GM12865 (cell line): ENCODE results near the gene PDHB.

Experiments
- DNase-seq: peaks from one replicate; pipeline ENCODE4 v3.0.0; 2010; ENCODE audit warnings: low read depth
- H3K4me3 ChIP-seq: 2 replicates; pipeline ENCODE4 v1.5.1; 2011; ENCODE audit warnings: mild to moderate bottlenecking, low read depth, low read length, control low read depth
- TF ChIP-seq, protein P1 (sequence below): IDR thresholded peaks from 2 replicates; pipeline ENCODE4 v1.5.1; 2011; ENCODE audit warnings: low read length, control low read depth, low read depth, inconsistent platforms; ENCODE audit not compliant: insufficient read depth; ENCODE audit errors: missing control alignments

Gene PDHB

DNA sequence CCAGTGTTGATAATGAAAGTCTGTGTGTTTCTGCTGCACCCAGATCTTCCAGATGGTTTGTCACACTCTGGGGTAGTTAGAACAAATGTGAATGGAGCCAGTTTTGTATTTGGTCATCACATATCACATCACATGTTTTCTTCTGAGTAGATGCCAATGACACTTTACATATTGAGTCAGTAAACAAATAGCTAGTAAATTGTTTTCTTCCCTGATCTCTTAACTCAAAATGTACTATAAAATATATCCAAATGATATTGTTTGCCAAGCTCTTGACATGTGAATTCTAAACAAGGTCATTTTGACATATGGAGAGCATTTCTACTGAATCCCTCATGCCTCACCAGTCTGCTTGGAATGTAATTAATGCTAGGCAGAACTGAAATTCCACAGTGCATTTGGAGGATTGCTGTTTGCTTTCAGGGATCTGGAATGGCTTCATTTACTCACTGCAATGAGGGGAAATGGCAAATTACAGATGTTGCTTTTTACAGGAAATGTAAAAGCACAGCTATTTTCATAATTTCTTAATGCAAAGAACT, 45.0 kb downstream of the PDHB start:
- H3K4me3 ChIP-seq, result no peak overlapping the region
- no peak for DNase-seq
- TF ChIP-seq, protein P1, sequence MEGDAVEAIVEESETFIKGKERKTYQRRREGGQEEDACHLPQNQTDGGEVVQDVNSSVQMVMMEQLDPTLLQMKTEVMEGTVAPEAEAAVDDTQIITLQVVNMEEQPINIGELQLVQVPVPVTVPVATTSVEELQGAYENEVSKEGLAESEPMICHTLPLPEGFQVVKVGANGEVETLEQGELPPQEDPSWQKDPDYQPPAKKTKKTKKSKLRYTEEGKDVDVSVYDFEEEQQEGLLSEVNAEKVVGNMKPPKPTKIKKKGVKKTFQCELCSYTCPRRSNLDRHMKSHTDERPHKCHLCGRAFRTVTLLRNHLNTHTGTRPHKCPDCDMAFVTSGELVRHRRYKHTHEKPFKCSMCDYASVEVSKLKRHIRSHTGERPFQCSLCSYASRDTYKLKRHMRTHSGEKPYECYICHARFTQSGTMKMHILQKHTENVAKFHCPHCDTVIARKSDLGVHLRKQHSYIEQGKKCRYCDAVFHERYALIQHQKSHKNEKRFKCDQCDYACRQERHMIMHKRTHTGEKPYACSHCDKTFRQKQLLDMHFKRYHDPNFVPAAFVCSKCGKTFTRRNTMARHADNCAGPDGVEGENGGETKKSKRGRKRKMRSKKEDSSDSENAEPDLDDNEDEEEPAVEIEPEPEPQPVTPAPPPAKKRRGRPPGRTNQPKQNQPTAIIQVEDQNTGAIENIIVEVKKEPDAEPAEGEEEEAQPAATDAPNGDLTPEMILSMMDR, result no peak

DNA sequence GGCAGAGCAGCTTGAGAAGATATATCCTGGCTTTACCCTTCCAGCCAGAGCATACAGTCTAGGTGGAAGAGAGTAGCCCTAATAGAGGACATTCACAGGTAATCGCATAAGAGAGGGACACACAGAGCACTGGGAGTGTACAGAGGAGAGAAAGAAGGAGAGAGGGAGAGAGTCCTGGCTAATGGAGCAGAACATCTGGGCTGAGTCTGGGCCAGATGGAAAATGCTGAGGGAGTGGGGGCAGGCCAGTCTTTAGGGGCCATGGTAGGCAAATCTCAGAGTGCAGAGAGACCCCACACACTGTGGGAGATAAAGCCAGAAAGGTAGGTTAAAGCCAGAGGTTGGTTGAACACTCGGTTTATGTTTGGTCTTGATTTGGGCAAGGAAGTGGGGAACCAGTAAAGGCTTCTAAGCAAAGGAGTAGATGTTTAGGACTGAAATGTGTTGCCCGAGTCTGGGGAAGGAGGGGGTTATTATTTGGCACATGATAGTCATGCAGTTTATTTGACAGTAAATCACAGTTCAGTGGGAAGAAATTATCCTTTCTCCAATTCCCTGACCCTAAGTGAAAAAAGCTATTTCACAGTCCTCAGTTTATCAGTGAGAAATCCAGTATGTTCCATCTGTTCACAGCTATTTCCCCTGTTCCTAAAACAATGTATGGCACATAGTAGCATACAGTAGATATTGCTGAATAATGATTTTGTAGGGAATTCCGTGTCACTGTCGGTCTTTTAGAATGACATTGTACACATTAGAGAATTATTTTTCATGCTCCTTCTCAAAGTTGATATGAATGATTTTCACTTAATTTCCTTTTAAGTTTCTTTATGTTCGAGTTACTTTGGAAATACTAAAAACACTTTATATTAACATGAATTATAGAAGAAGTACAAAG, 45.7 kb downstream of the PDHB start:
- H3K4me3 ChIP-seq, result no peak overlapping the region
- no peak for DNase-seq

DNA sequence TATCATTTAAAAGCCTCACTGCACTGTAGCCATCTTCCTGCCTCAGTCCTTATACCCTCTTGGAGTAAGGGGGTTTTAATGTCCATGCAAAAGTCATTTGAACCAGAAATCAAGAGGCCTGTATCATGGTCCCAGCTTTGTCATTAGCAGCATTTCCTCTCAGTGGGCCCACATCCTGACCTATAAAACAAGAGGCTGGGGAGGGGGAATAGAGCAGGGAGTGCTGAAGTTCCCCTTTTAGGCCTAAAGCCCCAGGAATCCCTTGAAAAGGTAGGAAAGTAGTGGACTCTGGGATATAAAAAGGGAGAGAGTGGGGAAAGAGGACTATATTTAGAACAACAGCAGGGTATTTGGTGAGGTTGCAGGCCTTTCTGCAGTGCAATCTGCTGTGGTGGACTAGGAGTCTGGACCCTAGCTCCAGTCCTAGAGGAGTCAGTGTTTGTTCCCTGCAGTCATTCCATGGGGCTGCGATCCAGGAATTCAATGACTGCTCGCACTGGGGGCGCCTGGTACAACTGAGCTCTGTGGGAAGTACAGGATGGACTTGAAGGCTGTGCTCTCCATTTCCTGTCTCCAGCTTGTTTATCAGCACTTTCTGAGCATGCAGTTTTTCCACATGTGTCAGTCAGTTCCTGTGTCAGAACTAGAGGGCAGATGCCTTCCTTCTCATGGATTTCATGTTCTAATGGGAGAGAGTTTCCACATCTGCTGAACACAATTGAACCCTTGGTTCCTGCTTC, 46.8 kb downstream of the PDHB start:
- H3K4me3 ChIP-seq, result no peak overlapping the region
- no peak for DNase-seq
- TF ChIP-seq, protein P1, result no peak

More for the DNA sequence above, 45.7 kb downstream of the PDHB start:
- TF ChIP-seq, protein P1, result no peak

DNA sequence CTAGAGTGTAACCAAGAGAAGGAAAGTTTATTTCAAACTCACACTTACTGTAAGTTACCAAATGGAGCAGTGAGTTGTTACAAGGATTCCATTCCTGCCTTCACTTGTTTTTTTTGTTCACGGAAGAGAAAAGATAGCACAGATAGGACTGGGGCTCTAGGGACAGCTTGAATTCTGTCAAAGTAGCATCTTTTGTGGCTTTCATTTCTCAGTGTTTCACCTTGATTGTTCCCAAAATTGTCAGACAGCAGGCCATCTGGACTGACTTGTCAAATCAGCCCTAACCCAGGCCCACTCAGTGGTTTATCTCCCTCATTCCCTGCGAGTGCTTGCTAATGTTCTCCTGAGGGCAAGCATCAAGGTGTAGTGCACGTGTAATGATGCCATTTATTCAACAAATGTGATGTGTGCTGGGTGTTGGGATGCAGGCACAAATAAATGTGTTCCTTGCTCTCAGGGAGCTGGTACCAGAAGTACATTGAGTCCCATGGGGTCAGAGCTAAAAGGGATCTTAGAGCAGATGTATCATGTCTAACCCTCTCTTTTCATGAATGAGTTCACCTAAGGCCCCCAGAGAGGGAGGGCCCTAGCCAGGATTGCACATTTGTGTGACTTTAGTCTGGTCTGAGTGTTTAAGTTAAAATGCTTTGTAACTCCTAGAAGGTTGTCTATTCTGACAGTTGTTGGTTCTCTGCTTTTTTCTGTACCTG, 49.1 kb downstream of the PDHB start:
- no peak for DNase-seq
- H3K4me3 ChIP-seq, result no peak overlapping the region
- TF ChIP-seq, protein P1, result no peak

DNA sequence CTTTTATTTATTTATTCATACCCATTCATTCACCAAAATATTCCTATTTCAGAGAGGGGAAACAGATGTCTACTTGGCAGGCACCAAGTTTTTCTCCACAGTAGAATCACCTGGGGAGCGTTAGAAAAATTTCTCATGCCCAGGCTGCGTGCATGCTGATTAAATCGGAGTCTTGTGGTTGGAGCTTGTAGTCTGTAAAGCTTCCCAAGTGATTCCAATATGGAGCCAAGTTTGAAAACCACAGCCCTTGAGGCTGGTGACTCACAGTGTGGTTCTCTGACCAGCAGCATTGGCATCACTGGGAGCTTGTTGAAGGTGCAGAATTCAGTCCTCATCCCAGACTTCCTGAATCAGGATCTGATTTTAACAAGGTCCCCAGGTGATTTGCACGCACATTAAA, 49.7 kb downstream of the PDHB start:
- TF ChIP-seq, protein P1, result no peak
- DNase-seq, result no peak
- H3K4me3 ChIP-seq, result no peak overlapping the region

DNA sequence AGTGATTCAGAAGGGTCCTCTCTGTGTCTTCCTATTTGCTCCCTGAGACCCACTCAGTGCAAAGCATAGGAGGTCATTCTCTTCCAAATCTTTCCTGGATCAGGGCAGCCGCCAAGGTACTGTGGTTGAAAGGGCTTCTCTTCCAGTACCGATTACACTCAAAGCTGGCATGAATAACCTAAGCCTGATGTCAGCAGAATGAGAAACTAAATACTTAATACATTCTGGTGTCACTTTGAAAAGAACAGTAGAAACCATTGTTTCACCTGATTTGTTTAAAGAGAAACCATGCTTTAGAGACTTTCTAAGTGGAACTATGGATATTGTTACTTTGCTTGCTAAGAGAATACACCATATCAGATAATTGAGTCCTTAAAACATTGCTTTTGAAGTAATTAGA, 50.2 kb downstream of the PDHB start:
- TF ChIP-seq, protein P1, result no peak
- DNase-seq, result no peak
- no peak overlapping the region for H3K4me3 ChIP-seq
